Middle frontal gyrus (tissue), 1 donor: Measurements from ENCODE around the gene SLC52A1.
"Not testable (repeated sequence)": the region's sequence is repeated elsewhere in the genome, so short reads cannot be mapped to it uniquely, and the experiment has no call there.

Experiments used
- DNase-seq: peaks from one replicate; pipeline ENCODE4 v3.0.0-alpha.2; 2015; ENCODE audit warnings: low spot score; ENCODE audit errors: extremely low spot score

Gene SLC52A1

DNA sequence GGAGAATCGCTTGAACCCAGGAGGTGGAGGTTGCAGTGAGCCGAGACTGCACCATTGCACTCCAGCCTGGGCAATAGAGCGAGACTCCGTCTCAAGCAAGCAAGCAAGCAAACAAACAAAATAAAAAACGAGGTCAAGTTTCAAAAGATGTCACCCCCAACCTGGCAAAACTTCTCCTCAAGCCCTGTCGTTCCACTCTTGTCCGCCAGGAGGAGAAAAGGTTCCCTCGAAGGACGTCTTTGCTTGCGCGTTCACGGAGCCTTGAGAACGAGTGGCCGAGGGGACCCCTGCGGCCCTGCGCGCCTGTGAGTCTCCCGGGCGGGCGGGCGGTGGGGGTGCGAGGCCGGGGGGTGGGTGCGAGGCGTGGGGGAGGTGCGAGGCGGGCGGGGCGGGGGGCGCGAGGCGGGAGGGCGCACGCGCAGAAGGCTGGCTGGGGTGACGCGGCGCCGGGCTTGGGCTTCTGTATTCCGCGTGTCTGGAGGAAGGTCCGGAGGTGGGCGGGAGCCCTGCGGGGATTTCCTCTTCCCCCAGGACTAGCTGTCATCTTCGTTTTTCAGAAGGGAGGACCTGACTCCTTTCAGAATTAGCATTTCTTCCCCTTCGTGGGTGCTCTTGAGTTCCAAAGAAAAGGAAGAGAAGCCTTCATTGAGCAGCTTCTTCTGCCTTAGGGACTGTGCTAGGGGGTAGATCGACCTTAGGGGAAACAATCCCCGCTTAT is 3.7 kb downstream of the SLC52A1 start:
- DNase-seq: peak; percentile 11

DNA sequence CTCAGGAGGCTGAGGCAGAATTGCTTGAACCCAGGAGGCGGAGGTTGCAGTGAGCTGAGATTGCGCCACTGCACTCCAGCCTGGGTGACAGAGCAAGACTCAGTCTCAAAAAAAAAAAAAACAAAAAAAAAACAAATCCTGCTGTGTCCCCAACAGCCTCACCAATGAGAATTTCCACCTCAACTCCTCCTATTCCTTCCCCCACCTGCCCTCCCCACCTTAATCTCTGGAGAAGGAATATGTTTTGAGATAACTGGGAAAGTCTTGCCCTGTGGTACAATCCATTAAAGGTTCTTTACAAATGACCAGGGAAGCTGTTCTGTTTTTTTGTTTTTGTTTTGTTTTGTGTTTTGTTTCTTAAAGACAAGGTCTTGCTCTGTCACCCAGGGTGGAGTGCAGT is 5.1 kb downstream of the SLC52A1 start:
- DNase-seq: not testable (repeated sequence)

DNA sequence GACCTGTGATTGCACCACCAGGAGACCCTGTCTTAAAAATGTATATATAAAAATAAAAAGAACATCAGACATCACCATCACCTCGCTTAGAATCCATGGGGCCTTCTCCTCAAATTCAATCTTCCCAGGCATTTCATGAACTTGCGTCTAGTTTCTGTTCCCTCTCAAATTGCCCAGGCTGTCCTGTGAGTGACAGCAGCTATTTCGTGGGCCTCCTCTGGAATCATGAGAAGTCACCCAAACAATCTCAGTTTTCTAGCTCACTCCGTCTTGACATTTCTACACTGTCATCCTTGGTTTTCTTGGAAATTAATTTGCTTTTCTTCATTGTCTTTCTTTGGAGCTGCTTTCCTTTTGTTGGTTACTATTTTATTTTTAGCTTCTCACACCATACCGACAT is 7.3 kb downstream of the SLC52A1 start:
- DNase-seq: no peak

DNA sequence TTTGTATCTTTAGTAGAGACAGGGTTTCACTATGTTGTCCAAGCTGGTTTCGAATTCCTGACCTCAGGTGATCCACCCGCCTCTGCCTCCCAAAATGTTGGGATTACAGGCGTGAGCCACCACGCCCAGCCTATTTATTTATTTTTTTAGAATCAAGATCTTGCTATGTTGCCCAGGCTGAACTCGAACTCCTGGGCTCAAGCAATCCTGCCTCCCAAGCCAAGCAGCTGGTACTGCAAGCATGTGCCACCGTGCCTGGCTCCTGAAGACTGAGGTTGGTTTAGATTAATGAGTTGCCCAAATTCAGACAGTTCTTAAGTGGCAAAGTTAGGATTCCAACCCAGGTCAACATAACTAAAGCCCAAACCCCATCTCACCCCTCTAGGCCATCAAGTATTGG is 7.9 kb downstream of the SLC52A1 start:
- no peak for DNase-seq

DNA sequence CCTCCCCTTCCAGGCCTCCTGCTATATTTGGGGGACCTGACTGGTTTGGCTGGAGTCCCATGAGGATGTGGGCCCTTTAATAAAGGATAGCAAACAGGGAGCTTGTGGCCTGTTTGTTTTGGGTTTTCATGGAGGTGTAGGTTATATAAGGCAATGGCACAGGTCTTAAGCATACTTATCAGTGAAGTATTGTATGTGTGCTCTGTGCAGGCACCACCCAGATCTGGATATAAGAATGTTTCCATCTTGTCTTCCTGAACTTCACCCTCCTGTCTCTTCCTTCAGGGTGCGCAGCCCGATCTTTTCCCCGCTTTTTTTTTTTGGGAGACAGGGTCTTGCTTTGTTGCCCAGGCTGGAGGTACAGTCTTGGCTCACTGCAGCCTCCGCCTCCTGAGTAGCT is 10.6 kb downstream of the SLC52A1 start:
- DNase-seq: no peak

DNA sequence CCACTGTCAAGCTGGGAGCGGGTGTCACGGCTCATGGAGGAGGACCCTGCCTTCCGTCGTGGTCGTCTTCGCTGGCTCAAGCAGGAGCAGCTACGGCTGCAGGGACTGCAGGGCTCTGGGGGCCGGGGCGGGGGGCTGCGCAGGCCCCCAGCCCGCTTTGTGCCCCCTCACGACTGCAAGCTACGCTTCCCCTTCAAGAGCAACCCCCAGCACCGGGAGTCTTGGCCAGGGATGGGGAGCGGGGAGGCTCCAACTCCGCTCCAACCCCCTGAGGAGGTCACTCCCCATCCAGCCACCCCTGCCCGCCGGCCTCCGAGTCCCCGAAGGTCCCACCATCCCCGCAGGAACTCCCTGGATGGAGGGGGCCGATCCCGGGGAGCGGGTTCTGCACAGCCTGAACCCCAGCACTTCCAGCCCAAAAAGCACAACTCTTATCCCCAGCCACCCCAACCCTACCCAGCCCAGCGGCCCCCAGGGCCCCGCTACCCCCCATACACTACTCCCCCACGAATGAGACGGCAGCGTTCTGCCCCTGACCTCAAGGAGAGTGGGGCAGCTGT is 11.6 kb downstream of the SLC52A1 start:
- DNase-seq: no peak

DNA sequence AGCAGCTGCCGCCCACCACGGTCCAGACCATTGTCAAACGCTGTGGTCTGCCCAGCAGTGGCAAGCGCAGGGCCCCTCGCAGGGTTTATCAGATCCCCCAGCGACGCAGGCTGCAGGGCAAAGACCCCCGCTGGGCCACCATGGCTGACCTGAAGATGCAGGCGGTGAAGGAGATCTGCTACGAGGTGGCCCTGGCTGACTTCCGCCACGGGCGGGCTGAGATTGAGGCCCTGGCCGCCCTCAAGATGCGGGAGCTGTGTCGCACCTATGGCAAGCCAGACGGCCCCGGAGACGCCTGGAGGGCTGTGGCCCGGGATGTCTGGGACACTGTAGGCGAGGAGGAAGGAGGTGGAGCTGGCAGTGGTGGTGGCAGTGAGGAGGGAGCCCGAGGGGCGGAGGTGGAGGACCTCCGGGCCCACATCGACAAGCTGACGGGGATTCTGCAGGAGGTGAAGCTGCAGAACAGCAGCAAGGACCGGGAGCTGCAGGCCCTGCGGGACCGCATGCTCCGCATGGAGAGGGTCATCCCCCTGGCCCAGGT is 13.0 kb downstream of the SLC52A1 start:
- no peak for DNase-seq

DNA sequence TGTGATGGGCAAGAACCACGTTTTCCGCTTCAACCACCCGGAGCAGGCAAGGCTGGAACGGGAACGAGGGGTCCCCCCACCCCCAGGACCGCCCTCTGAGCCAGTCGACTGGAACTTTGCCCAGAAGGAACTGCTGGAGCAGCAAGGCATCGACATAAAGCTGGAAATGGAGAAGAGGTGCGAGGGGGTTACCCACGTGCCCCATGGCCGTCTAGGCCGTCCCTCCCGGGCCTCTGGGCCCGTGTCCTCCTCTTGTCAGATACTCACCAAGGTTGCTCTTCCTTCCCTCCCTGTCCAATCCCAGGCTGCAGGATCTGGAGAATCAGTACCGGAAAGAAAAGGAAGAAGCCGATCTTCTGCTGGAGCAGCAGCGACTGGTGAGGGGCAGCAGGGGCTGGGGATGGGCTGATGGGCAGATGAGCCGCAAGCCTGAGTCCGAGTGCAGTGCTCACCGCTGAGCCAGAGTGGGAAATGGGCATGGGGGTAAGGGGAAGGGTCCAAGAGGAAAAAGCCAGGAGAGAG is 14.7 kb downstream of the SLC52A1 start:
- no peak for DNase-seq

DNA sequence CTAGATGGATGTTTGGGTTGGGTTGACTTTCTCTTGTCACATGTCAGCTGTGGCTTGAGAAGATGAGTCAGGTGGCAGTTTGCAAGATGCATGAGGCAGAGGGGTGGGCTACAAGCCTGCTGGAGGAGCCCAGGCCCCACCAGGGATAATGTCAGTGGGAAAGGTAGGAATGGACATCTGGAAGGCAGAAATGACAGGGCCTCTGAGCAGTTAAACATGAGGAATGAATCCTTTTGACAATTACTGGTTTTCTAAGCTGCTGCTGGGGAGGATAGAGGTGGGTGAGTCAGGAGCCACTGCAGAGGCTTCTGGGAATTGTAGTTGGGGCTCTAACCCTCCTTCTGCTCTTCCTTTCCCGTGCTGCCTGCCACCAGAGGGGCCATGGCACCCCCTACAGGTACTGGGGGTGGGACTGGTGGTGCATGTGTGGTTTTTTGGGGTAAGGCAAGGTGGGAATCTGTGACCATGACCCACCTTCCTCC is 15.7 kb downstream of the SLC52A1 start:
- DNase-seq: no peak

DNA sequence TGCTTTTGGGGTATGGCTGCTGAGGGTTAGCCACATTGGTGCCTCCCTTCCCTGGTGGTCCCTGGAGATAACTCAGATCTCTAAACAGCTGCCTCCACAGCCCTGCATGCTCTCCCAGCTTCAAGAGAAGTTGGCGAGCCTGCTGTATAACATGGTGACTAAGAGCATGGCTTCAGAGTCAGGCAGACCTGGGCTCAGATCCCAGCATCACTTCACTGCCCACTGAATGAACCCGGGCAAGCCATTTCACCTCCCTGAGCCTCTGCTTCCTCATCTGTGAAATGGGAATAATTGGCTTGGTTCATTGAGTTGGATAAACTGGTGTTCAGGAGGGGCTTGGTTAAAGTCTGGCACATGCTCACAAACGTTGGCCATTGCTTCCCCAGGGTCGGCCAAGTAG is 20.9 kb downstream of the SLC52A1 start:
- DNase-seq: no peak

DNA sequence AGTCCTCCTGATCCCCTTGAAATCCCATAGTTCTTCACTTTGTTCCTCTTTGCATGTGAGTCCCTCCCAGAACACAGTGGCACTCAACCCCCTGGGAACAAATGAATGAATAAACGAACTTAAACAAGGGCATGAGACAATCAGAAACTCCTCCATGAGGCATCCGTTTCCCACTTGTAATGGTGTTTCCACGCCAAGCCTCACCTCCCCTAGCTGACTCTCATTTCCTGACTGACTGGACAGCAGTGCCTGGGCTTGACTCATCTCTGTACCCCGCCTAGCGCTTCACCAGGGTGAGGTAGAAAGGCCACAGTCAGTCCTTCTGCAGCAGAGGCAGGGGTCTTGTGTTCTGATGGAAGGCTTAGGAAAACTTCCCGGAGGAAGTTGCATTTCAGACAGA is 23.3 kb downstream of the SLC52A1 start:
- no peak for DNase-seq

DNA sequence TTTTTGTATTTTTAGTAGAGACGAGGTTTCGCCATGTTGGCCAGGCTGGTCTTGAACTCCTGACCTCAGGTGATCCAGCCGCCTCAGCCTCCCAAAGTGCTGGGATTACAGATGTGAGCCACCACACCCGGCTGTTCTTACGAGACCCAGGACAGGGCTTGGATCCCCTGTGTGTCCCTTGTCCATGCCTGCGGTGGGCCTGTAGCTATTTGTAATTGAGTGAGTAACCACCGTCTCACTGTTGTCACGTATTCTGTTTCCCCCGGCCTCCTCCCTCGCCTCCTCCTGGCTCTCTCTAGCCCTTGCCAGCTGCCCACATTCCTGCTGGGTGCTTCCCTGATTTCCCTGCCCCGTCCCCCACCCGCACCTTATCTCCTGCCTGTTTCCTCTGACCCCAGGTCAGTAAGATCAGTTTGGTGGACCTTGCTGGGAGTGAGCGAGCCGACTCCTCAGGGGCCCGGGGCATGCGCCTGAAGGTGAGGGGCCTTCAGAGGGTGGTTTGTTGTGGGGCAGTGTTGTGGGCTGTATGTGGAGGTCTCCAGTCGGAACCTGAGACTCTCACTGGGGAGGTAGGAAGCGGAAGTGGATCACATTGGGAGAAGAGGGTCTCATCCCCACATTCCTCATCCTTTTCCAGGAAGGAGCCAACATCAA is 31.9 kb downstream of the SLC52A1 start:
- DNase-seq: no peak

DNA sequence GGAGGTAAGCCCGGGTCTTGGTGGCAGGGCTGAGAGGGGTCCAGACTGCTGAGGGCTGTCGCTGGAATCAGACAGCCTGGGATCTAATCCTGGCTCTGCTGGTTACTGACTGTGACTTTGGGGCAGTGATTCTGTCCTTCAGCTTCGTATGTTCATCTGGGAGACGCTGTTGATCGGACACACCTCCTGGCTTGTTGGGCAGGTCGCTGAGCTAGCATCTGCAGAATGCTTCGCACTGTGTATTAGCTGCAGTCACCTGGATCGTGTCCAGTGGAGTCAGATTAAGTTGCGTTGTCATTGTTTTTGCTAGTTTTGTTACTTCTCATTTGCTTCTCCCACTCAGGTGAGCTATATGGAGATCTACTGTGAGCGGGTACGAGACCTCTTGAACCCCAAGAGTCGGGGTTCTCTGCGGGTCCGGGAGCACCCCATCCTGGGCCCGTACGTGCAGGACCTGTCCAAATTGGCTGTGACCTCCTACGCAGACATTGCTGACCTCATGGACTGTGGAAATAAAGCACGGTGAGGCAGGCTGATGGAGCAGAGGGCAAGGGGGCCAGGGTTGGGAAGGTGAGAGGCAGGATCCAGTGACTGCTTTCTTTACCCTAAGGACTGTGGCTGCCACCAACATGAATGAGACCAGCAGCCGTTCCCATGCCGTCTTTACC is 33.0 kb downstream of the SLC52A1 start:
- DNase-seq: no peak

DNA sequence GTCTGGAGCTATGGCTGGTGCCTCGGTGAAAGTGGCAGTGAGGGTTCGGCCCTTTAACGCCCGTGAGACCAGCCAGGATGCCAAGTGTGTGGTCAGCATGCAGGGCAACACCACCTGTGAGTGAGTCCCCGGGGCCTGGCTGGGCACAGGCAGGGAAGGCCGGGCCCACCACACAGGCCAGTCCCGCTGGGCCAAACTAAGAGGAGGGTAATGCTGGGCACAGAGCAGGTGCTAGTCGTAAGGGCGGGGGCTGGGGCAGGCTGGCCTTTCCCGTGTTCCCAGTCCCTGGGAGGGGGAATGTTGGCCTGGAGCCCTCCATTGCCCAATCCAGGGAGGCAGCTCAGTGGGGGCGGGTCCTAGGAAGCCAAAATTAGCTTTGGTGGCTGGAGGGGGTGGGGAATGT is 35.0 kb downstream of the SLC52A1 start:
- DNase-seq: no peak

DNA sequence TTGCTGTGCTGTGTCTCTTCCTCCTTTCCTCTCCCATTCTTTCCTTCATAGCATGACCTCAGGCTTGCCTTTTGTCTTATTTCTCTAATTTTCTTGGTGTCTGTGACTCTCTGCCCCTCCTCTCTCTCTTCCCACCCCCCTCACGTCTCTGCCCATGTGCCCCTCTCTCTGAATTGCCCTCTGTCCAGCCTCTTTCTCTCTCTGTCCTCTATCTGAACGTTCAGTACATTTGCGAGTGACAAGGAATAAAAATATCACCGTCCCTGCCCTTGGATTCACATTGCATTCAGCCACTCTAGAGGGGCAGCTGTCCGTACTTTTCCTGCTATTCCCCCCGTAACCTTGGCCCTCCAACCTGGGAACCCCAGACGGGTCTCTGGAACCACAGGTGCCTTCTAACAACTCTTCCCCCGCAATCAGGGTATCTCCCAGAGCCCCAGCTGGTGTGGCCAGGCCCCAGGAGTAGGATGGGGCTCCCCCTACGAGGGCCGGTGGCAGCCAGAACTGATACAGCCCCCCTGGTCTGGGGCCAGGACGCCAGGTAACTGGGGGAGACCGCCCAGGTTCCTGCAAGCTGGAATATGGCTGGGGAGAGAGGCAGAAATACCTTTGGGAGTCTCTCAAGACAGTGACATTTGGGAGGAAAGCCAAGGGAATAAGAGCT is 35.7 kb downstream of the SLC52A1 start:
- DNase-seq: no peak

DNA sequence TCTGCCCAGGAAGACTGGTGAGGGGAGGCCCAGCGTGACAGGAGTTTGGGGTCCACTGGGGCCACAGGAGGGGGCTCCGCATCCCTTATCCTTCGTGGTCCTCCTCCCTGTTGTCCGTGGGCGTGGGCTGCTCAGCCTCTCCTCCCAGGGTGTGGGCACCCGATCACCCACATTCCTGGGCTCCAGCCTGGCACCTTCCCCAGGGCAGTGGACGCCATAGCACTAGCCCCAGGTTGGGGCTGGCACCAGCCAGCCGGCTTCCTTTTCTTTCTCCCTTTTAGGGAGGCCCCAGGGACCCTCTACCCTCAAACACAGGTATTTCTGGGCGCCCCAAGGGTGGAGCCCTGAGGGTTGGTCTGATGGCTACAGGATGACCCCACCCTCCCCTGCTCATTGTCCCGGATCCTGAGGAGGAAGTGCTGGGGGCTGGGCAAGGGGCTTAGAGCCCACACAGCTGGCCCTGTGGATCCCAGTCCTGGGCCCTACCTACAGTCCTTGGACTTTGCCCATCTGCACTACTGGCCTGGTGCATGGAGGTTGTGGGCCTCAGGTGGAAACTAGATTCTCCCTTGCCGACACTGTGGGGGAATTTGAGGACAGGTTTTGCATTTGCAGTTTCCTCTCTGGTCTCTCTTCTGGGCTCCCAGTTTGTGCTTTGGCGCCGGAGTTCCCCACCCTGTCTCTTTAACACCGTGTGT is 36.3 kb downstream of the SLC52A1 start:
- DNase-seq: no peak

DNA sequence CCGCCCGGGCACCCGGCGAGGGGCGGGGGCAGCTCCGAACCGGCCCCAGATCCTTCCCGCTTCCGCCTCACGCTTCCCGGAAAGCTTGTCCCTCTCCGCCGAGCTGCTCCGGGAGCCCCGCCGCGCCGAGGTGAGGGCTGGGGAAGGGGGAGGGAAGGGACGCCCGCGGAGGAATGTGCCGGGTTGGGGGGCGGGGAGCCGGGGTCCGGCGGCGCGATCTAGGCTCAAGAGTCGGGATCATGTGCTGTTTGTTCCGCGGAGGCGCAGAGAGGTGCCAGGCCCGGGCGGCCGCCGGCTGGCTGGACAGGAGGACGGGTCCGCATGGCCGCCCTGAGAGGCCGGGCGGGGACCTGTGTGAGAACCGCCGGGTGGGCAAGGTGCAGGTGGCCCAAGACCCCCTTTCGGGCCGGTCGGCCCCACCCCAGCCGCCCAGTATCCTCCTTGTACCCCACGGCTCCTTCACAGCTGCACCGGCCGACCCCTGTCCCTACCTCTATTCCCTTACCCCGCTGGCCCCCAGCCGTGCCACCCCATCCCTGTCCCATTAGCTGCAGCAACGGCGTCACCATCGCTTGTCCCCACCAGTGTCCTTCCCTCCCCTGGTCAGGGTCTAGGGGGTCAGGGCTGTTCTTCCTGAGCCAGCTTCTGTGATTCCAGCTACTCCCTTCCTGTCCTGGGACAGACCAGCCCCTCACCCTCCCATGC is 37.0 kb downstream of the SLC52A1 start:
- DNase-seq: no peak

DNA sequence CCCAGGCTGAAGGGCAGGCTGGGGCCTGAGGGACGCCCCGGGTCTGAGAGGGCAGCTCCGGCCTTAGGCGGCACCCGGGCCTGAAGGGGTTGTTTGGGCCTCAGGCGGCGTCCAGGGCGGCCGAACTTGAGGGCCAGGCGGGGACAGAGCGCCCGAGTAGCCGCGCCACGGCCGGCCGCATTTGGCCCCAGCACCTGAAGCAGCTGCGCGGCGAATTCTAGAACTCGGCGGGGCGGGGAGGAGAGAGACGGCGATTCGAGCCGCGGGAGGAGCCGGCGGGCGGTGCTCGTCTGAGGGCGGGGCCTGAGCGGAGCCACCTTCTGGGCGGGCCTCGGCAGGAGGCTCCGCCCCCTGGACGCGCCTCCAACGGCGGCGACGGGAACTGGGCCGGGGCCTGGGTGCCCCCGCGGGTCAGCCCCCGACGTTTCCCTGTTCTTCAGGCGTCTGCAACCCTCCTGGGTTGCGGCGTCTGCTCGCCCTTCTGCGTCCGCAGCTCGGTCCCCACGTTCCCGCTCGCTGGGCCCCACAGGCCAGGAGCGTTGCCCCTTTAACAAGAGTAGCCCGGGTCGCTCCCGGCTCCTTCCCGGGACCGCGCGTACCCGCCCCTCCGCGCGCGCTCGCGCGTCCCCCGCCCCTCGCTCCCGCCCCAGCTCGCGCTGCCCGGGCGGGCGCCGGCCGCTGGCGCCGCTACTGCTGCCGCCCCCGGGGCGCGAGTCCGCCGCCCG is 37.8 kb downstream of the SLC52A1 start, which contains the start of the genes INCA1 and KIF1C:
Gene INCA1 (minus strand): TSS at position 221 of the 725 bp plus-strand sequence. CDS start 3,085 bp downstream, outside the sequence.
Gene KIF1C (plus strand): TSS at position 649 of the 725 bp plus-strand sequence. CDS start 2,297 bp downstream, outside the sequence.
- peak; percentile 87 for DNase-seq

DNA sequence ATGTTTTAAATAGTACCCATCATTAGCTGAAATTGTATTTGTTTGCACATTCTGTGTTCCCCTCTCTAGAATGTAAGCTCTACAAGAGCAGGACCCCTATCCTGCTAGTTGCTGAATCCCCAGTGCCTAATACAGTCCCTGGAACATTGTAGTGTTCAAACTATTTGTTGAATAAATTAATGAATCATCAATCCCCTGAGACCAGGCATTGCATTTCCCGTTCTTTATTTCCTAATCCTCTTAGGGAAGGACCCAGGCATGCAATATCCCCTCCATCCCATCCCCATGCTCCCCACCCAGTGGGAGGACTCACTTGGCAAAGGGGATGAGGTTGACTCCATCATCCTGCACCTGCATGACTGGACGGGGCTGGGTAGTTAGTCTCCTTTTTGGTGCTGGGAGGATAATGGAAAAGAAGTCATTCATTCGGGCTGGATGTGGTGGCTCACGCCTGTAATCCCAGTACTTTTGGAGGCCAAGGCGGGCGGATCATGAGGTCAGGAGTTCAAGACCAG is 41.1 kb downstream of the SLC52A1 start:
- no peak for DNase-seq
